ENCODE results near the gene MSN.
A peak's percentile ranks its signal among the peaks of the same experiment; 100 is the strongest.
"Not testable (repeated sequence)": the region's sequence is repeated elsewhere in the genome, so short reads cannot be mapped to it uniquely, and the experiment has no call there.

MSN gene
- 800 to 993 (median 943) reads per million in 3 donors for total RNA-seq

- H3K4me1 ChIP-seq (ENCODE audit: control insufficient read depth, insufficient read depth, low read length, poor library complexity, severe bottlenecking) = peaks cover 9% of the 10 kb centered on the region
- no peaks in the 10 kb centered on the region for H3K36me3 ChIP-seq (ENCODE audit: control insufficient read depth, insufficient read depth, low read length)
- peak; percentile 60 to 67 (median 64) for DNase-seq
- H3K9me3 ChIP-seq (ENCODE audit: control insufficient read depth, low read length) = no peaks in the 10 kb centered on the region
- no peaks in the 10 kb centered on the region for H3K27me3 ChIP-seq (replicated peaks; ENCODE audit: control insufficient read depth, insufficient read depth, low read length, poor library complexity, severe bottlenecking)
- peak within 1 kb of the TSS; percentile 87 for H3K27ac ChIP-seq (ENCODE audit: insufficient read depth, low read length, poor library complexity, severe bottlenecking)
- peak within 1 kb of the TSS; percentile 75 for H3K4me3 ChIP-seq (ENCODE audit: insufficient read depth, low read depth, low read length, poor library complexity, severe bottlenecking)
Observed at GRCh38 chrX:65667503-65668376, at the start of gene MSN. TSS of gene MSN (plus strand) at chrX:65667654. CDS start at chrX:65667842, 188 bp downstream.

GRCh38 chrX:65620096-65620705 is 47.3 kb upstream of the MSN start:
- not testable (repeated sequence) for H3K4me3 ChIP-seq (ENCODE audit: insufficient read depth, low read depth, low read length, poor library complexity, severe bottlenecking); H3K27me3 ChIP-seq (replicated peaks; ENCODE audit: control insufficient read depth, insufficient read depth, low read length, poor library complexity, severe bottlenecking); H3K36me3 ChIP-seq (ENCODE audit: control insufficient read depth, insufficient read depth, low read length); DNase-seq; H3K9me3 ChIP-seq (ENCODE audit: control insufficient read depth, low read length); H3K4me1 ChIP-seq (ENCODE audit: control insufficient read depth, insufficient read depth, low read length, poor library complexity, severe bottlenecking); H3K27ac ChIP-seq (ENCODE audit: insufficient read depth, low read length, poor library complexity, severe bottlenecking)

GRCh38 chrX:65630771-65631170 is 36.7 kb upstream of the MSN start:
- H3K27me3 ChIP-seq (replicated peaks; ENCODE audit: control insufficient read depth, insufficient read depth, low read length, poor library complexity, severe bottlenecking) = no peaks in the 10 kb centered on the region
- H3K9me3 ChIP-seq (ENCODE audit: control insufficient read depth, low read length) = no peaks in the 10 kb centered on the region
- H3K4me3 ChIP-seq (ENCODE audit: insufficient read depth, low read depth, low read length, poor library complexity, severe bottlenecking) = no peak overlapping the region
- no peaks in the 10 kb centered on the region for H3K4me1 ChIP-seq (ENCODE audit: control insufficient read depth, insufficient read depth, low read length, poor library complexity, severe bottlenecking)
- H3K27ac ChIP-seq (ENCODE audit: insufficient read depth, low read length, poor library complexity, severe bottlenecking) = no peak overlapping the region
- H3K36me3 ChIP-seq (ENCODE audit: control insufficient read depth, insufficient read depth, low read length) = no peaks in the 10 kb centered on the region
- DNase-seq = no peak

DNA sequence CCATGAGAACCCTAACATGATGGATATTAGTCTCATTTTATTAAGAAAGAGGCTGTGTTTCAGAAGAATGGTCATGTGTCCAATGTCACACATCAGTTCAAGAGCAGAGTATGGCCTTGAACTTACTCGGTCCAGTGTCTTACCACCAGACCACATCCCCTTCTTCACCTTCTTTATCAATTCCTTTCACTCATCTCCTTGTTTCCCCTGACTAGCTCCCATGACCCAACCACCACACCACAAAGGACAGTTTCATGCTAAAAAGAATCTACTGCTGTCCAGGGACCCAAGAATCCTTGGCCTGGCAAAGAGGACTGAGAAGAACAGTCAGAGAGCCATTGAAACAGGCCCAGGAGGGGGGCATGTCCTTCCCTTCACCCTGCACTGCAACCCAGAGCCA is 33.6 kb upstream of the MSN start:
- H3K27me3 ChIP-seq (replicated peaks; ENCODE audit: control insufficient read depth, insufficient read depth, low read length, poor library complexity, severe bottlenecking) = no peaks in the 10 kb centered on the region
- no peaks in the 10 kb centered on the region for H3K36me3 ChIP-seq (ENCODE audit: control insufficient read depth, insufficient read depth, low read length)
- DNase-seq = no peak
- no peak overlapping the region for H3K4me3 ChIP-seq (ENCODE audit: insufficient read depth, low read depth, low read length, poor library complexity, severe bottlenecking)
- H3K4me1 ChIP-seq (ENCODE audit: control insufficient read depth, insufficient read depth, low read length, poor library complexity, severe bottlenecking) = no peaks in the 10 kb centered on the region
- no peak overlapping the region for H3K27ac ChIP-seq (ENCODE audit: insufficient read depth, low read length, poor library complexity, severe bottlenecking)
- no peaks in the 10 kb centered on the region for H3K9me3 ChIP-seq (ENCODE audit: control insufficient read depth, low read length)

DNA sequence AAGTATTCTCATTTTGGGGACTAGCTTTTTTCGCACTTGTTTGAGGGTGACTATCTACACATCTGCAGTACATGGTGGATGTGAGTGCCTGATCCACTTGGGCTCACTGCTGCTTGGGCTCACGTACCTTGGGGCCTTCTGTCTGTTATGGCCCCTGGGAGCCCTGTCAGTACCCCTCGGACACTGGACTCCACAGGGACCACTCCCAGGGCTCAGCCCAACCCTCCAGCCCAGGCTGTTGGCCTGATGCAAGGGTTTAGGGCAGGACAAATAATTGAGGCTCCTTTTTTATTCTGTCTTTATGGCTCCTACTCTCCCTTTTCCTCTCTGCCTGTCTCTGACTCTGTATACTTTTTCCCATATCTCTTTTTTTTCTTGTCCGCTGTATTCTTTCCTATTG is 32.7 kb upstream of the MSN start:
- no peak for DNase-seq
- H3K4me3 ChIP-seq (ENCODE audit: insufficient read depth, low read depth, low read length, poor library complexity, severe bottlenecking) = no peak overlapping the region
- H3K9me3 ChIP-seq (ENCODE audit: control insufficient read depth, low read length) = no peaks in the 10 kb centered on the region
- H3K27me3 ChIP-seq (replicated peaks; ENCODE audit: control insufficient read depth, insufficient read depth, low read length, poor library complexity, severe bottlenecking) = no peaks in the 10 kb centered on the region
- no peaks in the 10 kb centered on the region for H3K4me1 ChIP-seq (ENCODE audit: control insufficient read depth, insufficient read depth, low read length, poor library complexity, severe bottlenecking)
- H3K36me3 ChIP-seq (ENCODE audit: control insufficient read depth, insufficient read depth, low read length) = no peaks in the 10 kb centered on the region
- H3K27ac ChIP-seq (ENCODE audit: insufficient read depth, low read length, poor library complexity, severe bottlenecking) = no peak overlapping the region

DNA sequence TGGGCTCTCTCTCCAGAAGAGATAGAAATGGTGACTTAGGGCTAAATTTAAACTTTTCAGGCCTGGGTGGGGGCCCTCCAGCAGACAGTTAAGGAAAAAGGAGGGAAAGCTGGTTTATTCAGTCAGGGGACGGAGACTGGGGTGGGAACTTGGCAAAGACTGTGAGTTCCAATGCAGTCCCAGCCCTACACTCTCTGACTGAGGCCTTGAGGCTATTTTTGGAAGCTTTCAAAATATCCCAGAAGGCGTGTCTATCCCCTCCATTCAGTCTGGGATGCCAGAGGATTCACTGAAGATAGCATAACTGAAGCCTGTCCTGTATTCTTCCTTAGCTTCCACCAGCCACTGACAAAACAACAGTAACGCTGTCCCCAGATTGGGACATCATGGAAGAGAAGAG is 32.1 kb upstream of the MSN start:
- no peaks in the 10 kb centered on the region for H3K36me3 ChIP-seq (ENCODE audit: control insufficient read depth, insufficient read depth, low read length)
- H3K9me3 ChIP-seq (ENCODE audit: control insufficient read depth, low read length) = no peaks in the 10 kb centered on the region
- H3K4me1 ChIP-seq (ENCODE audit: control insufficient read depth, insufficient read depth, low read length, poor library complexity, severe bottlenecking) = no peaks in the 10 kb centered on the region
- no peaks in the 10 kb centered on the region for H3K27me3 ChIP-seq (replicated peaks; ENCODE audit: control insufficient read depth, insufficient read depth, low read length, poor library complexity, severe bottlenecking)
- DNase-seq = no peak
- no peak overlapping the region for H3K4me3 ChIP-seq (ENCODE audit: insufficient read depth, low read depth, low read length, poor library complexity, severe bottlenecking)
- H3K27ac ChIP-seq (ENCODE audit: insufficient read depth, low read length, poor library complexity, severe bottlenecking) = no peak overlapping the region

- H3K36me3 ChIP-seq (ENCODE audit: control insufficient read depth, insufficient read depth, low read length) = no peaks in the 10 kb centered on the region
- H3K4me1 ChIP-seq (ENCODE audit: control insufficient read depth, insufficient read depth, low read length, poor library complexity, severe bottlenecking) = no peaks in the 10 kb centered on the region
- H3K27ac ChIP-seq (ENCODE audit: insufficient read depth, low read length, poor library complexity, severe bottlenecking) = no peak overlapping the region
- H3K4me3 ChIP-seq (ENCODE audit: insufficient read depth, low read depth, low read length, poor library complexity, severe bottlenecking) = no peak overlapping the region
- no peak for DNase-seq
- no peaks in the 10 kb centered on the region for H3K9me3 ChIP-seq (ENCODE audit: control insufficient read depth, low read length)
- no peaks in the 10 kb centered on the region for H3K27me3 ChIP-seq (replicated peaks; ENCODE audit: control insufficient read depth, insufficient read depth, low read length, poor library complexity, severe bottlenecking)
Observed at GRCh38 chrX:65635822-65636221, 31.6 kb upstream of the MSN start.

GRCh38 chrX:65636261-65636660 is 31.2 kb upstream of the MSN start:
- H3K36me3 ChIP-seq (ENCODE audit: control insufficient read depth, insufficient read depth, low read length); H3K4me3 ChIP-seq (ENCODE audit: insufficient read depth, low read depth, low read length, poor library complexity, severe bottlenecking); DNase-seq; H3K27me3 ChIP-seq (replicated peaks; ENCODE audit: control insufficient read depth, insufficient read depth, low read length, poor library complexity, severe bottlenecking); H3K27ac ChIP-seq (ENCODE audit: insufficient read depth, low read length, poor library complexity, severe bottlenecking); H3K4me1 ChIP-seq (ENCODE audit: control insufficient read depth, insufficient read depth, low read length, poor library complexity, severe bottlenecking); H3K9me3 ChIP-seq (ENCODE audit: control insufficient read depth, low read length): not testable (repeated sequence)

GRCh38 chrX:65637335-65637734 is 30.1 kb upstream of the MSN start:
- Histone ChIP-seq H3K9me3 (ENCODE audit: control insufficient read depth, low read length) (no peaks in the 10 kb centered on the region), H3K36me3 (ENCODE audit: control insufficient read depth, insufficient read depth, low read length) (no peaks in the 10 kb centered on the region), H3K4me1 (ENCODE audit: control insufficient read depth, insufficient read depth, low read length, poor library complexity, severe bottlenecking) (no peaks in the 10 kb centered on the region), H3K4me3 (ENCODE audit: insufficient read depth, low read depth, low read length, poor library complexity, severe bottlenecking) (no peak overlapping the region), H3K27ac (ENCODE audit: insufficient read depth, low read length, poor library complexity, severe bottlenecking) (no peak overlapping the region), H3K27me3 (replicated peaks; ENCODE audit: control insufficient read depth, insufficient read depth, low read length, poor library complexity, severe bottlenecking) (no peaks in the 10 kb centered on the region)
- DNase-seq = no peak

GRCh38 chrX:65642914-65643491 is 24.5 kb upstream of the MSN start:
- DNase-seq = no peak
- no peaks in the 10 kb centered on the region for H3K4me1 ChIP-seq (ENCODE audit: control insufficient read depth, insufficient read depth, low read length, poor library complexity, severe bottlenecking)
- no peaks in the 10 kb centered on the region for H3K27me3 ChIP-seq (replicated peaks; ENCODE audit: control insufficient read depth, insufficient read depth, low read length, poor library complexity, severe bottlenecking)
- H3K27ac ChIP-seq (ENCODE audit: insufficient read depth, low read length, poor library complexity, severe bottlenecking) = no peak overlapping the region
- H3K4me3 ChIP-seq (ENCODE audit: insufficient read depth, low read depth, low read length, poor library complexity, severe bottlenecking) = no peak overlapping the region
- no peaks in the 10 kb centered on the region for H3K9me3 ChIP-seq (ENCODE audit: control insufficient read depth, low read length)
- no peaks in the 10 kb centered on the region for H3K36me3 ChIP-seq (ENCODE audit: control insufficient read depth, insufficient read depth, low read length)

Measured in effector memory CD4-positive, alpha-beta T cell (primary cell).